AG08396 (cell line): ENCODE measurements around the gene SH3PXD2B.
A peak's percentile ranks its signal among the peaks of the same experiment; 100 is the strongest.
"Not testable (repeated sequence)": the region's sequence is repeated elsewhere in the genome, so short reads cannot be mapped to it uniquely, and the experiment has no call there.

Experiments
- DNase-seq: peaks from one replicate; pipeline ENCODE4 v3.0.0; 2012; ENCODE audit warnings: low spot score, mixed read lengths

The SH3PXD2B gene

DNA sequence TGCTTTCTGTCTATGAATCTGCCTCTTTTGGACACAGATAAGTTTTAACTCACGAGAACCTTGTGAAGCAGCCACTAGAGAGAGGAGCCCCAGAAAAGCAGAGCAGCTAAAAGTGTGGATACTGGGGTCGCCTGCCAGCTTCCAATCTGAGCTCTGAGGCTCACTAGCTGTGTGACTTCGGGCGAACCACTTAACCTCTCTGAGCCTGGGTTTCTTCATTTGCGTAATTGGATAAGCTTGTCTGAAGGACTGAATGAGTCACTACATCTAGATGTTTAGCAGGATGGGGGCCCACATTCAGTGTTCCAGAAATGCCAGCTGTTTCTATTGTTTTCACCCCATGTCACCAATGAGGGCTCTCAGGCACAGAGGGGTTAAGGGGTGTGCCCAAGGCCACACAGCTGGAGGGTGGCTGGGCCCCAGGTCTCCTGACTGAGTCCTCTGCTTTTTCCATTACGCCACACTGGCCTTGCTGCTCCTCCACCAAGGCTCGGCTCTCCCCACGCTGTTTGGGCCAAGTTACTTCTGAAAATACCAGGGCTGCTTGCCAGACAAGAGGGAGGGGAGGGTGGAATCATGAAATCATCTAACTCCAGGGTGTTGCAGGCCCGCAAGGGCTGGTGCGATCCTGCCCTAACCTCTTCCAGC, 36.2 kb downstream of the SH3PXD2B start:
- peak; percentile 88 for DNase-seq

DNA sequence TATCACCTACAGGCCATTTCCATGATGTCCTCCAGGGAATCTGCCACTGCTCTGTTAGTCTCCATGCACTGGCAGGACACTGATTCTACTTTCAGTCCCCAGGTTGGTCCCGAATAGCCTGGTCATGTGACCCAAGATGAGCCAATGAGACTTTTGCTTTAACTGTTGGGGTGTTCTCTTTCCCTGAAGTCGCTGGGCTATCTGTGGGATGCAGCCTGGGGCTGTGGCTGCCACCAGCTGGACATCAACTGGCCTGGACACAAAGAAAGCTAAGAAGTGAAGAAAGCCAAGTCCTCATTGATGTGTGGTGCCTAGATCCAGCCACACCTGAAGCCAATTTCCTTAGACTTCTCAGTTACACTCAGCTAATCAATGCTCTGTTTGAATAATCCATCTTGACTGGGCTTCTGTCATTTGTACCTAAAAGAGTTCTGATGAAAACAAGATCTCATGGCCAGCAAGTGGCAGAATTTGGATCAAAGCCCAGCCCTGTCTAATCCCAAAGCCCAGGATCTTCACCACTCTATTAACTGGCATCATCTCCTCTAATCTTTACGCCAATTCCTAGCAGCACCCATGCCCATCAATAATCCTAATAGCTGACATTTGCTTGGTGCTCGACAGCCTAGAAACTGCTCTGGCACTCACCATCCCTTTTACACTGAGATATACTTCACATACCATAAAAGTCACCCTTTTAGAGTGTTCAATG, 37.0 kb downstream of the SH3PXD2B start:
- DNase-seq = no peak

- no peak for DNase-seq
These were observed 38.7 kb downstream of the SH3PXD2B start for GRCh38 chr5:172415362-172416275.

GRCh38 chr5:172414531-172415361, 39.6 kb downstream of the SH3PXD2B start:
- DNase-seq = no peak

- DNase-seq = no peak
These were observed 40.6 kb downstream of the SH3PXD2B start for GRCh38 chr5:172413601-172414171.

- DNase-seq = peak; percentile 75
These were observed 41.5 kb downstream of the SH3PXD2B start for GRCh38 chr5:172412724-172413286.

GRCh38 chr5:172411484-172412072, 42.7 kb downstream of the SH3PXD2B start:
- no peak for DNase-seq

DNA sequence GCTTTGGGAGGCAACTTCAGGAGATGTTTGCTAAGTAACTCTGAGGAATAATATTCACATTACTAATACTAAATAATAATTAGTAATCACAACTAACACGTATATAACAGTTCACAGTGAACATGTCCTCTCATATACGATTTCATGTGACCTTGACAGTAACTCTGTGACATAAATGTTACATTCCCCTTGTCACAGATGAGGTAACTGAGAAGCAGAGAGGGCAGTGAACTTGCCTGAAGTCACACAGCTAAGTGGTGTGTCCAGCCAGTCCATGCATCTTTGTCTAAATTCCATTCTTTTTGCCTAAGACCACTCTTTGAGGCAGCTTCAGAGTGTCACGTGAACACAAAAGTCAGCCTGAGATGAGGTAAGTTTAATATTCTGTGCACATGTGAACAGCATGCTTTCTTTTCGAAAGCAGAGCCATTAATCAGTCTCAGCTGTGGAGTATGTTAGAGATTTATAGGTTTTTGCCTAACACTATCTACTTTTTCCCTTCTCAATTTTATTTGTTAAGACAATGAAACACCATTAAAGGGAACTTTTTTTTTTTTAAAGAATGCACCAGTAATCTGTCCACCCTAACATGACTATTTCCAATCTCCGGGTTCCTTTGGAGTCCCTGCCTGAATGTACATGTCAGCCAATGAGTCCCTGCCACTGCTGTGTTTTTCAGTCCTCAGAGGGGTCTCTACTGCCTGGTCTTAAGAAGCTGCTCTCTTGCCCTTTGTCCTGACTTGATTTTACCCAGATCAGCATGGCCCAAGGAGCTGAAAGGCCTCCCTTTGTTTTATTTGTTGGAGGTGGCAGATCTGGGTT, 43.5 kb downstream of the SH3PXD2B start:
- no peak for DNase-seq

- no peak for DNase-seq
These were observed 44.2 kb downstream of the SH3PXD2B start for GRCh38 chr5:172410160-172410559.

GRCh38 chr5:172409477-172409876, 44.8 kb downstream of the SH3PXD2B start:
- not testable (repeated sequence) for DNase-seq

DNA sequence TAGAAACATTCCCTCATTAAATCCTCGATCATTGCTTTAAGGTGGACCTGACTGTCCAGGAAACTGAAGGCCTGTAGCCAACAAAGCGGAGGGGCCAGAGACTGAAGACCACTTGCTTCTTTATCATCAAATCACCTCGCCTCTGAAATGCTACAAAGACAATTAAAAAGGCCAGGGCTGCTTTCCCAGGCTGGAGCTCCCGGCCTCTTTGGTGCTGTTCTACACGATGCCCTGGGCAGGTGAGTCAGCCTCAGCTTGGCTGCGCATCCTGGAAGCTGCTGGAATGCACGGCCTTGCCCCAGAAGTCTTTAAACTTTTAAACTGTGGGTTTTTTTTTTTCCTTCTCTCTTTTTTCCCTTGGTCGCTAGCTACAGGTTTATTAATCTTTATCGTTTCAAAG, 46.5 kb downstream of the SH3PXD2B start:
- DNase-seq = no peak

- DNase-seq = no peak
These were observed 47.1 kb downstream of the SH3PXD2B start for GRCh38 chr5:172407241-172407691.

- no peak for DNase-seq
These were observed 48.9 kb downstream of the SH3PXD2B start for GRCh38 chr5:172405226-172406107.

DNA sequence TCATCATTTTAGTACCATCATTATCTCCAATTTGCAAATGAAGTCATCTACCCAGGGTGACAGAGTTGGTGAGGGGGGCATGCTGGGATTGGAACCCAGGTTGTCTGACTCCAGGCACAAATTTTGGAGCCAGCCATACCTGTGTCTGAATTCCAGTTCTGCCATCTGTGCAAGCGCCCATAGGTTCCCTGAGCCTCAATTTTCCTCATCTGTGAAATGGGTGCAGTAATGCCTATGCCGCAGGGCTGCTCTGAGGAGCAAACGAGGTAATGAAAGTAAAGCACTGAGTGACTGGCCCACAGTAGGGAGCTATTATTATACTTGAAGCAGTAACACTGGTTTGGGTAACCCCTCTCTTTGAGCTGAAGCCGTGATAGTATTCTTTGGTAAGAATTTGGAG, 49.6 kb downstream of the SH3PXD2B start:
- no peak for DNase-seq

DNA sequence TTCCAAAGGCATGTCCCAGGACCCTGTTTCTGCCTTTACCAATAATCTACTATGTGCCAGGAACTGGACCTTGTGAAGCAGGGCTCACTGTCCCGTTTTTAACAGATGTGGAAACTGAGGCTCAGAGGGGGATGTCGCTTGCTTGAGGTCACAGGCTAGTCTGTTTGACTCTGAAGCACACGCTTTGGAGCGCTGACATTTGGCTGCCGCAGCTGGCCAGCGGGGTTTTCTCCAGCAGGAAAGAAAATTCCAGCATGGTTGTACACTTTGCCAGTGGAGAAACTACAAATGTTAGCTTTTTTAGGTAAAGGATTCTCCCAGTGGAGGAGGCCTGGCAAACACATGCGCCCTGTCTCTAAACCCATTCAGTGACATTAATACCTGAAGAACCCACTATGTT, 50.5 kb downstream of the SH3PXD2B start:
- DNase-seq = no peak

DNA sequence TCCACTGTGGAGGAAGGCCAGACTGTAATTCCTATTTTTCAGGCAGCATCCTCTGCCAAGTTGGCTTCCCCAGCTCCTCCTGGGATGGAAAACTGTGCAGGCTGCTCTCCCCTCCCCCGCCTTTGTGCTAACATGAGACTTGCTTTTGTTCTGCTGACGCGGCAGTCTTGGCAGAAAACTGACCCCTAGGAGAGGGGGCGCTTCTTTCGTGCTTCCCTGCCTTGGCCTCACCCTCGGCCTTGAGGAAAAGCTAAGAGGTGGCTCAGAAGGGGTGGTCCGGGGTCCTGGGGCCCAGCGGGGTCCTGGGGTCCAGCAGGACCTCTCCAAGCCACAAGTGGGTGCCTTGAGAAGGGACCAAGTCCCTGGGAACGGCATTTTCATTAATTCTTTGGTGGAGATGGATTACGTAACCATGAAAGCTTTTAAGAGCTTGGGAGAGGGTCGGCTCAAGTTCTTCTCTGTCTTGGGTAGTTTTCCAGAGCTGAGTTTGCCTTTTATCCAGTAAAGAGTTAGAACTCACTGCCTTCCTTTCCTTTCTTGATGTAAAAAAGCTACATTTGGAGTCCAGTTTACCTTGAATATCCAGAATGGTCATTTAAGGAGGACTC, 51.0 kb downstream of the SH3PXD2B start:
- DNase-seq = no peak

DNA sequence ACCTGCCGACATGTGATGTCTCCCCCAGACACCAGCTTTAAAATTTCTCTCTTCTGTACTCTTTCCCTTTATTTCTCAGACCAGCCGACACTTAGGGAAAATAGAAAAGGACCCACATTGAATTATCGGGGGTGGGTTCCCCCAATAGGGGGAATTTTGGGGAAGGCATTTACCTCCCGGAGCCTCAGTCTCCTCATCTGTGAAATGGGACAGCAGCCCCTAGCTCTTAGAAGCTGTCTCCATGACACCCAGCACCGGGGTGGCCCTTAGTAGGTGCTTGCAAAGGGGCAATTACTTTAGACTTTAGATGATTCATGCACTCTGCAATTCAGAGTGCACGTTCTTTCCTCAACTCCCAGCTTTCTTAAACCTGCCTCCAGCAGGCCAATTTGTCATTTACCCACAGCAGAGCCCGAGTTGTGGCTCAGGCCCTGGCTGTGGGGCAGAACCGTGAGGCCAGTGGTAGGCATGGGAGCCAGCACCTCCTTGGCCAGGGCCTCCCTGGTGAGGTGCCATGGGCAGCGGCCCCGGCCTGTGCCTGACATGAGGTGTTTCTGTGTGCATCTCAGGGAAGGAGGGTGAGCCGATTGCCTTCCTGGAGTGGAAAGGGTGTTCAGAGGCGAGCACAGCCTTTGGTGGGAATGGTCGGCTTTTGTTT, 51.7 kb downstream of the SH3PXD2B start:
- DNase-seq = no peak

GRCh38 chr5:172402031-172402430, 52.3 kb downstream of the SH3PXD2B start:
- DNase-seq = not testable (repeated sequence)
